GM20431 (cell line): ENCODE data around the gene DIS3.
"Not testable (repeated sequence)": the region's sequence is repeated elsewhere in the genome, so short reads cannot be mapped to it uniquely, and the experiment has no call there.

ENCODE experiments used
- in situ Hi-C: fragments of 300-500 bp; cut with MseI, MboI; formaldehyde crosslinking; loops from one replicate; pipeline ENCODE4 v1.15.0; 2020; ENCODE audit warnings: low sequenced_read_pairs; ENCODE audit not compliant: unreplicated experiment

Gene DIS3

DNA sequence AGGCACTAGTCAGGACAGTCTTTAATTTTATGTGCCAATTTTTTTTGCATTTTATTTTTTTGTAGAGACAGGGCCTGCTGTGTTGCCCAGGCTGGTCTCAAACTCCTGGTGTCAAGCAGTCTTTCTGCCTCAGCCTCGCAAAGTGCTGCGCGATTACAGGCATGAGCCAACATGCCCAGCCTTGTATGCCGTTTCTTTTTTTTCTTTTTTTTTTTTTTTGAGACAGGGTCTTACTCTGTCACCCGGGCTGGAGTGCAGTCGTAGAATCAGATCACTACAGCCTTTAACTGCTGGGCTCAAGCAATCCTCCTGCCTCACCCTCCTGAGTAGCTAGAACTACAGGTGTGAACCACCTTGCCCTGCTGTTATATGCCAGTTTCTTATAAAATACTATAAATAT, 27.6 kb downstream of the DIS3 start:
- in situ Hi-C loops: no loop called here

DNA sequence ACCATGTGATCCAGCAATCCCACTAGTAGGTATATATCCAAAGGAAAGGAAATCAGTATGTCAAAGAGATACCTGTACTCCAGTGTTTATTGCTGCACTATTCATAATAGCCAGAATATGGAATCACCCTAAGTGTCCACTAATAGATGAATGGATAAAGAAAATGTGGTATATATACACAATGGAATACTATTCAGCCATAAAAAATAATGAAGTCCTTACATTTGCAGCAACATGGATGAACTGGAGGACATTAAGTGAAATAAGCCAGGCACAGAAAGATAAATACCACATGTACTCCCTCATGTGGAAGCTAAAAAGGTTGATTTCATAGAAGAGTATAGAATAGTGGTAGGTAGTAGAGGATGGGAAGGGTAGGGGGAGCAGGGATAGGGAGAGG, 30.5 kb downstream of the DIS3 start:
- in situ Hi-C loops: no loop called here

DNA sequence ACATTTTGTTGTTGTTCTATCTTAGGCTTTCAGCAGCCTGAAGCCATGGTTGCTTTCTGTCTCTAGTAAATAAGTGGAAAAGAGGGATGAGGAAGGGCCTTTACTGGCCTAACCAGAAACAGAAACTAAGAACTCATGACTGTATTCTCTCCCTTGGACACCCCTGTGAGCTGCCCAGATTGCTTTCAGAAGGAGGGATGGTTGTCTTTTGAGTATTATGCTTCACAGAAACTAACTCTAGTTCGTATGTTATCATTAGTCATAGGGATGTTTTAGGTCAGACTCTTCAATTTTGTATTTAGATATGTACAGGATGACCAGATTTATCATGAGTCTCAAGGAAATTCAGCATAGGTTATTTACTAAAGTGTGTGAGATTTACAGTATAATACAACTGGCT, 36.4 kb downstream of the DIS3 start:
- in situ Hi-C loops: no loop called here

DNA sequence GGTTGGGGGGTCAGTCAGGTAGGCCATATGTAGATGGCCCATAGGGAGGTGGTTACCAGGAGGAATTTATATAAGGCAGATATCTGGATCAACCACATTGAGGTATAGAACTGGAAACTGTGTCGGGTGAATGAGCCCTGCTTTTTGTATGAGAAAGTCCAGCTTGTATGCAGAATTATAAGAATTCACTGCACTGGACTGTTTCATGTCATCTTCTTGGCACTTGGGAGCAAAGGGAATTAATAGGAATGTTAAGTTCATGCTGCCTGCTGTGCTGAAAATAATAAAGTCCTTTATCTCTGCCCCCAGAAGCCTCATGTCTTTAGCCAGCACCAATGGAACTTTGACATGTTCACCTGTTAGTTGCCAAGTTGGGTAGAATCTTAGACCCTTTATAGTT, 41.7 kb downstream of the DIS3 start:
- in situ Hi-C loops: no loop called here

DNA sequence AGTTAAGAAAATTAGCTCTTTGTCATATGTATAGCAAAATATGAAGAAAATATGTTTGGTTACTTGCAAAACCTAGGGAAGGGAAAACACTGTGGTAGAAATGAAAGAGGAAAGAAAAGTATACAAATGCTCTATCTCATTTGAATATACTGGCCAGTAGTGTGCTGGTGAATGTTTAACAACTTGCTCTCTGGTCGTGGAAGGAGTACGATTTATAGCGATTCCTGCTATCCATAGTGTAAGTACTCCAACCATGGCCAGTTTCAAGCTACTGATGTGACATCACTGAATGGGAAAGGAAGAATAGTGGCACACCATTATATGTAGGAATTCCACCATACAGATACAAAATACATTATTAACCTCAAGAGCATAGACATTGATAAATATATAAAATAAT, 44.7 kb downstream of the DIS3 start:
- in situ Hi-C loops: no loop called here

DNA sequence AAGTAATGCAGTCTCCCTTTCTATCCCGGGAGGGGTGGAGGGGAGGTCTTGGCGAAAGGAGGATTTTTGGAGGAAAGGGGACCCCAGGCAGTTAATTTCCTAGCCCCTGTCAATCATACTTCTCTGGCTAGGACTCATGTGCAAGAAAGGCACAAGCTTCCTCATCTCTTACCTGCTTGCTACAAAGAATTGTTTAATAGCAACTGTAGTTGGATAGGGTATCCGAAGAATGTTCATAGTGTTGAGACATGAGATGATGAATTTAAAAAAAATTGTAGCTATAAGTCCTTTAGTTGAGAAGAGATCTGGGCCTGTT, 53.5 kb downstream of the DIS3 start:
- in situ Hi-C loops: no loop called here

DNA sequence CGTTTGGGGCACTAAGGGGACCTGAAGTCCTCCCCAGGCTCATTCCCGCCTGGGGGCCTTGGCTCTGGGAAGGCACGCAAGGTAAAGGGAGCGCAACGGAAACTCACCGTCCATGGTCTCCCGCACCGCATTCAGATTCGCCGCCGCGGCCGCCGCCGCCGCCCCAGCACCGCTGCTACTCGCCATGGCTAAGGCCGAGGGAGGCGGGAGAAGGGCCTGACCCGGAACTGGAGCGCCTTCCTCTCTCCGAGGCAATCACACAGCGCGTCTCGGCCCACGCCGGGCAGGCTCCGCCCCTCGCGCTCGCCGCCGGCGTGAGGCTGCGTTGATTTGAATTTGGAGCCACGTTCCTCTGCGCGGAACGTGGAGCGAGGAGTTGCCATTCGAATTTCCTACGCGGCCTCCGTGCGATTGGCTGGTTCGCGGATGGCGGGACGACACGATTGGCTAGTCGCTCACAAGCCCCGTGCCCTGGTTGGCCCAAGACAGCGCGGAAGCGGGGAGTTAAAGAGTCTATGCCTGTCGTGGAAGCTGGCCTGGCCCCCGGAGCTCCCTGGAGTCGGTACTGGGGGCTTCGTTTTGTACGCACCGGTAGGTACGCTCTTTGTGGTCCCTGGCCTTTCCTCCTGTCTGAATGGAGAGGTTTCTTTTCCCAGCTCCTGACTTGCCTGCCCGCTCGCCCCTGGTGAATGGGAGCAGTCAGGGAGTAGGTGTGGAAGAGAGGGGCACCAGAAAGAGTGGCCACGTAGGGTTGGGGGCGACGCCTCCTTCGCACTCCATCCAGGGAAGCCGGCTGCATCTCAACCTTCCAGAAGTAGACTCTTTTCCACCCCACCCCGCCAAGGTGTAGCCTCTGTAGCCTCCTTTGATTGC, 54.0 kb downstream of the DIS3 start, which contains the start of the genes BORA and MZT1:
Gene BORA (plus strand): TSS at position 507 of the 873 bp plus-strand sequence. CDS start 1,018 bp downstream, outside the sequence.
Gene MZT1 (minus strand): TSS at position 213 of the 873 bp plus-strand sequence. CDS start 27 bp downstream, at position 186.
- in situ Hi-C loops: no loop called here

DNA sequence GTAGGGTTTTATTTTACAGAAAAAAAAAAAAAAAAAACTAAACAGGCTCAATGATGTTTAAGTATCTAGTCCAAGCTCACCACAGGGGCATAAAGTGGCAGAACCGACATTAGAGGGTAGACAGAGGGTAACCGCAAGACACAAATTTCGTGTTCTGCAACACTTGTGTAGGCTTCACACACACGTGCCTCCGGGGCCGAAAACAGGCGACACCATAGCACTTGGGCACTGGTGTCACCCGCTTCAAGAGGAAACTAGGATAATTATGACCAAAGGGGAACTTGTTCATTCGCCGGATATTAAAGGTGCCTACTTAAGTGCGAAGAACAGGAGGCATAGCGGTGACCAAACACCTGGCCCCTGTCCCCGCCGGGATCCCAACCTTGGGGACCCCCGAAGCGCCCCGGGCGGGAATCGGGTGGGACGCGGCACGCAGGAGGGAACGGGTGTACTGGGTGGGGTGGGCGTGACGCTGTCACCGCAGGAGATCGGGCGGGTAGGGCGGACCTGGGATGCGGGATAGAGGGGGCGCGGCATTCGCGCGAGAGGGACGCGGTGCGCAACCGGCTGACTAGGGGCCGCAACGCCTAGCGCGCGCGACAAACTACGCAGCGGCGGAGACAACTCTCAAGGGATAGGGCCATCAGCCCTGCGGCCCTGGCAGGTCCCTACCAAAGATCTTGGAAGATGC, 54.8 kb downstream of the DIS3 start:
- in situ Hi-C loops: no loop called here

DNA sequence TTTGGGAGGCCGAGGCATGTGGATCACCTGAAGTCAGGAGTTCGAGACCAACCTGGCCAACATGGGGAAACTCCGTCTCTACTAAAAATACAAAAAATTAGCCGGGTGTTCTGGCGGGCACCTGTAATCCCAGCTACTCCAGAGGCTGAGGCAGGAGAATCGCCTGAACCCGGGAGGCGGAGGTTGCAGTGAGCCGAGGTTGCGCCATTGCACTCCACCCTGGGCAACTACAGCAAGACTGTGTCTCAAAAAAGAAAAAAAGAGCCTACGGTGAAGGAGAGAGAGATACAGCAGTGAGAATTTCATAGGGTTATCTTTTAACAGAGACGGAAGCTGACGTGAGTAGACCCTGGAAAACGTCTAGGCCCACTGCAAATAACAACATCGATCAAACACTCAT, 55.5 kb downstream of the DIS3 start:
- in situ Hi-C loops: not testable (repeated sequence)

DNA sequence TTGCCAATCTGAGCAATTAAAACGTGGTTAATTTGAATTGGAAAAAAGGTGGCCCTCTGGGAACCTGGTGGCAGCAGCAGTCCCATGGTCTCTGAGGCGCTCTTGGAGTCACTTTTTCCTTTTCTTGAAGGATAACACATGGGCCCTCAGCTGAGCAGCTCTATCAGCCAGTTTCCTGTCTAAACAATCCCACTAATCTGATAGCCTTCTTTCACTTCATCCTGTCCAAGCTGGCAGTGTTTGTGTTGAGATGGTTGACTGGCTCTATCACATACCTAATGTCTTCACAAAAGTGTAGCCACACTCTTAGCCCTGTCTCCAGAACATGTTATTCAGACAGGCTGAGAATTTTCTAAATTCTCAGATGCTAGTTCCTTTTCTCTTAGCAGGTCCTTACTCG, 64.9 kb downstream of the DIS3 start:
- in situ Hi-C loops: no loop called here
